SK-N-MC (cell line): Measurements from ENCODE around the gene ARAP2.

Experiments used
- EZH2 ChIP-seq: fragments of 200-600 bp; sonication (generic); IDR thresholded peaks from one replicate; pipeline ENCODE4 v1.6.1; 2017; ENCODE audit warnings: antibody characterized with exemption
- FOXP2 ChIP-seq: optimal IDR thresholded peaks from 2 replicates; pipeline ENCODE3; 2011; ENCODE audit warnings: mild to moderate bottlenecking, moderate library complexity; ENCODE audit not compliant: insufficient read depth; ENCODE audit errors: extremely low read length, control extremely low read depth
- POLR2AphosphoS5 ChIP-seq: IDR thresholded peaks from 2 replicates; pipeline ENCODE4 v1.6.1; 2012; ENCODE audit warnings: mild to moderate bottlenecking, low read depth, low read length, borderline replicate concordance

- TF ChIP-seq POLR2AphosphoS5 (no peak), EZH2 (no peak), FOXP2 (no peak)
Observed at GRCh38 chr4:36290641-36291040, 46.3 kb upstream of the ARAP2 start.
